ENCODE results near the gene FGF10.

Gene FGF10

DNA sequence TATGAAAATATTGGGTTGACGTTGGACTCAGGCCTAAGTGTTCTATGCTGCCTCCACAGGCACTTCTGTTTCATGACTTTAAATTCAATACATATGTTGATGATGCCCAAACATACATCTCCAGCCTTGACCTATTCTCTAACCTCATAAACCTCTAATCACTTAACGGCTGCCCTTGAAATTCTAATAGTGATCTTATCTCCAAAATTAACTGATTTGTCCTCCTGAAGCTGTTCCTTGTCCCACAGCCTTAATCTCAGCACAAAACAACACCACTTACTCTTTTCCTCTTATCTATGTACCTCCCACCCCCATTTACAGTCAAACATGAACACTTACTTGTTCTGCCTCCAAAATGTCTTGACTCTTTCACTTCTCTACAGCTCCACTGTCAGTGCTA is 43.3 kb downstream of the FGF10 start:
- H3K4me1 ChIP-seq (ENCODE audit: control insufficient read depth, low read depth, low read length) = no peaks in the 10 kb centered on the region
- H3K9me3 ChIP-seq (ENCODE audit: control insufficient read depth, low read depth, low read length) = no peaks in the 10 kb centered on the region
- H3K27ac ChIP-seq (ENCODE audit: low read length) = no peak overlapping the region
- H3K36me3 ChIP-seq (ENCODE audit: control insufficient read depth, low read depth, low read length) = no peaks in the 10 kb centered on the region
- no peak overlapping the region for H3K4me3 ChIP-seq (ENCODE audit: low read length)
- no peak overlapping the region for H3K9ac ChIP-seq (ENCODE audit: low read length)
- no peaks in the 10 kb centered on the region for H3K27me3 ChIP-seq (ENCODE audit: control insufficient read depth, insufficient read depth, low read length)

GRCh38 chr5:44336708-44337107 is 52.5 kb downstream of the FGF10 start:
- no peaks in the 10 kb centered on the region for H3K27me3 ChIP-seq (ENCODE audit: control insufficient read depth, insufficient read depth, low read length)
- no peak overlapping the region for H3K4me3 ChIP-seq (ENCODE audit: low read length)
- H3K27ac ChIP-seq (ENCODE audit: low read length) = no peak overlapping the region
- no peaks in the 10 kb centered on the region for H3K9me3 ChIP-seq (ENCODE audit: control insufficient read depth, low read depth, low read length)
- H3K9ac ChIP-seq (ENCODE audit: low read length) = no peak overlapping the region
- H3K36me3 ChIP-seq (ENCODE audit: control insufficient read depth, low read depth, low read length) = no peaks in the 10 kb centered on the region
- H3K4me1 ChIP-seq (ENCODE audit: control insufficient read depth, low read depth, low read length) = no peaks in the 10 kb centered on the region

DNA sequence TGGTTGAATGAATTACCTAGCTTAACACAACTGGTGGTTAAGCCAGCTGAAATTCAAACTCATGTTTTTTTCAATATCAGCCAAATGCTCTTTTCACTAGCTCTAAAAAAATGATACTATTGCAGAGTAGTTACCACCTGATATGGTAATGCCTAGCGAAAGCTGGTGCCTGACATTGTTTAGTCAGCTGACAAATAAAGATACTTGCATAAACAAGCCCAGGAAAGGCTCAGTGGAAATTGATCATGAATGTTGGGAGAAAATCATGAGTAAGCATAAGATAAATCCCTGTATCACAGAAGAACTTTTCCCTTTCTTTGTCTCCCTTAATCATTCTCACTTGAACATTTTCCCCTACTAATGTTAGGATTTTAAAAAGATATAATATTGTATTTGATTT is 54.6 kb downstream of the FGF10 start:
- no peaks in the 10 kb centered on the region for H3K27me3 ChIP-seq (ENCODE audit: control insufficient read depth, insufficient read depth, low read length)
- H3K4me1 ChIP-seq (ENCODE audit: control insufficient read depth, low read depth, low read length) = no peaks in the 10 kb centered on the region
- no peak overlapping the region for H3K27ac ChIP-seq (ENCODE audit: low read length)
- no peaks in the 10 kb centered on the region for H3K36me3 ChIP-seq (ENCODE audit: control insufficient read depth, low read depth, low read length)
- H3K9ac ChIP-seq (ENCODE audit: low read length) = no peak overlapping the region
- no peak overlapping the region for H3K4me3 ChIP-seq (ENCODE audit: low read length)
- no peaks in the 10 kb centered on the region for H3K9me3 ChIP-seq (ENCODE audit: control insufficient read depth, low read depth, low read length)

DNA sequence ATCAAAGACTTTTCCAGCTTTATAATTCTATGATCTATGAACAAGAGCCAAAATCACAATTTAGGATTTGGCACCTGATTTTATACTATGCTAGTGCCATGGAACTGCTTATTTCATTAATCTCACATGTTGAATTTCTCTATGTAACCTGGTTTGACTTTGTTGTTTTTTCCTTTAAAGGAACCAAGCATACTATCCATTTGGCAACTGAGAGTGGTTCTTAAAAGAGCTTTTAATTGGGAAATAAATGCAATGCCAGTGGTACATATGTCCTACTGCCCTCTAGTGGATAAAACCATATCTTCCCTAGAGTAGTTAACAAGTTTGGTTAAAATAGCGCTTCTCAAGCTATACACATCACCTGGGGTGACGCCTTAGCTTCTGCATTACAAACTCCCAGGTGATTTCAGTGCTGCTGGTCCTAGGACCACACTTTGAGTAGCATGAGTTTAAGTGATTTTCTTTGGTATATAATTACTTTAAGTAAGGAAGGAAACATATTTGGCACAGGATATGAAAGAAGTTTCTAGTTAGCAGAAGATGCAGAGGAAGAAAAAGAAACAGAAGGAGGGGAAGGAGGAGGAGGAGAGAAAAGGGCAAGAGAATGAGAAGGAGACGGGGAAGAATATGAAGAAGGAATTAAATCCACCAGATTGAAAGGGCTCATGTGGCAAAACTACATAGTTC is 56.8 kb downstream of the FGF10 start:
- Histone ChIP-seq H3K4me1 (ENCODE audit: control insufficient read depth, low read depth, low read length) (no peaks in the 10 kb centered on the region), H3K36me3 (ENCODE audit: control insufficient read depth, low read depth, low read length) (no peaks in the 10 kb centered on the region), H3K4me3 (ENCODE audit: low read length) (no peak overlapping the region), H3K27me3 (ENCODE audit: control insufficient read depth, insufficient read depth, low read length) (no peaks in the 10 kb centered on the region), H3K9ac (ENCODE audit: low read length) (no peak overlapping the region), H3K9me3 (ENCODE audit: control insufficient read depth, low read depth, low read length) (no peaks in the 10 kb centered on the region), H3K27ac (ENCODE audit: low read length) (no peak overlapping the region)

DNA sequence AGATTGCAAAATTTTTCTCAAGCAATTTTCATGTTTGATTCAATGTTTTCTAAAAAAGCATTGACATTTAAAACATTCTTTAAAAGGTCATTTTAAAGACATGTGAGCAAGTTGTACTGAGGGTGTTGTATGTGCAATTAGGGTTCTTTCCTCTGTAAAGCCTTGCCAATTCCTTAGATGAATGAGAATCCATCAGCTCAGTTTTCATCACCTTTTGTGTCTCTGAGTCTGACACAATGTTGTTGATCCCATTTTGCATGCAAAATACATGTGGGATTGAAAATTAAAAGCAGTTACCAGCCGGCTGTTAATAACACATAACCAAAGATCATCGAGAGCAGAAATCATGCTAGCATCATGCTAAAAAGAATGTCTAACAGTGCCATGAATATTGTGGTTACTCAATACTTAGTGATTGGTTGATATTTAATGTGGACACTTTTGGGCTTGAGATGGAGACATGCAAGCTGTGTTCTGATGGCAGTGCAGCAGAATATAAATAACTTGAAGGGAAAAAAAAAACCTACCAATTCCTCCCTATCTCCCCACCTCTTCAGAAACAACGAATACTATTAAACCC is 57.7 kb downstream of the FGF10 start:
- H3K27me3 ChIP-seq (ENCODE audit: control insufficient read depth, insufficient read depth, low read length) = no peaks in the 10 kb centered on the region
- H3K4me3 ChIP-seq (ENCODE audit: low read length) = no peak overlapping the region
- H3K27ac ChIP-seq (ENCODE audit: low read length) = no peak overlapping the region
- H3K9me3 ChIP-seq (ENCODE audit: control insufficient read depth, low read depth, low read length) = no peaks in the 10 kb centered on the region
- no peaks in the 10 kb centered on the region for H3K4me1 ChIP-seq (ENCODE audit: control insufficient read depth, low read depth, low read length)
- H3K36me3 ChIP-seq (ENCODE audit: control insufficient read depth, low read depth, low read length) = no peaks in the 10 kb centered on the region
- no peak overlapping the region for H3K9ac ChIP-seq (ENCODE audit: low read length)

DNA sequence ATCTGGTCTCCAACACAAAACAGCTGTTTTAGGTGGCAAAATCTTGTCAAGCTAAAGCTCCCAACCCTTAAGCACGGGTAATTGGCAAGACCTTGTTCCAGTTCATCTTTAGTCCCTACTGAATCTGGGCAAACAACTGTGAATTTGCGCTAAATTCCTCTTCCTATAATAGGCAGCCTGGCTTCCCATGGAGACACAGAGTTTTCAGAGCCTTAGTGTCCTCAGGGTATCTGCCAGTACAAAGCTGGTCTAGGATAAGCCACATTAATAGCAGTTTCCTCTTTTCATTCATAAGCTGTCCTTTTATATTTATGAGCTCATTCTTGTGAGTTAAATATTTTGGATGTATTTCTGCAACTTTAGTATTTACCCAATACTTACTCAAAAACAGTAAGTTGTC is 59.5 kb downstream of the FGF10 start:
- H3K9ac ChIP-seq (ENCODE audit: low read length) = no peak overlapping the region
- no peaks in the 10 kb centered on the region for H3K27me3 ChIP-seq (ENCODE audit: control insufficient read depth, insufficient read depth, low read length)
- H3K9me3 ChIP-seq (ENCODE audit: control insufficient read depth, low read depth, low read length) = no peaks in the 10 kb centered on the region
- H3K4me1 ChIP-seq (ENCODE audit: control insufficient read depth, low read depth, low read length) = no peaks in the 10 kb centered on the region
- no peak overlapping the region for H3K27ac ChIP-seq (ENCODE audit: low read length)
- H3K4me3 ChIP-seq (ENCODE audit: low read length) = no peak overlapping the region
- H3K36me3 ChIP-seq (ENCODE audit: control insufficient read depth, low read depth, low read length) = no peaks in the 10 kb centered on the region

GRCh38 chr5:44321144-44321725 is 68.0 kb downstream of the FGF10 start:
- Histone ChIP-seq H3K9ac (ENCODE audit: low read length) (no peak overlapping the region), H3K27me3 (ENCODE audit: control insufficient read depth, insufficient read depth, low read length) (no peaks in the 10 kb centered on the region), H3K27ac (ENCODE audit: low read length) (no peak overlapping the region), H3K4me1 (ENCODE audit: control insufficient read depth, low read depth, low read length) (no peaks in the 10 kb centered on the region), H3K36me3 (ENCODE audit: control insufficient read depth, low read depth, low read length) (no peaks in the 10 kb centered on the region), H3K4me3 (ENCODE audit: low read length) (no peak overlapping the region), H3K9me3 (ENCODE audit: control insufficient read depth, low read depth, low read length) (peaks cover 4% of the 10 kb centered on the region)

DNA sequence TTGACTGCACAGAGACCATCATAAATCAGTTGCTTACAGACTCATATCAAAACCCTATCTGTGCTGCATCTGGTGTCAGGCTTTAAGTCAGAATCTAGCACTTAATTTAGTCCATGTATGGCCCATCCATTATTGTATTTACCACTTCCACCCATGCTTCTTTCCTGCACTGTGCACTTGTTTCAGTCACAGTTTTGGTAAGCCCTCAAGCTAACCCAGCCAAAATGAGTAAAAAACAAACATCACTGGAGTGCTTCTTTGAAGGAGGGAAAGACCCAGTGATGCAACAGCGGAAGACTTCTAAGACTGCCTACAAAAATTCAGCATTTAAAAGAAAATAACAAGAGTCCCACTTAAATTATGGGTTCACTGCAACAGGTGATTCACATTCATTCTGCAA is 69.0 kb downstream of the FGF10 start:
- Histone ChIP-seq H3K36me3 (ENCODE audit: control insufficient read depth, low read depth, low read length) (no peaks in the 10 kb centered on the region), H3K9ac (ENCODE audit: low read length) (no peak overlapping the region), H3K4me3 (ENCODE audit: low read length) (no peak overlapping the region), H3K27me3 (ENCODE audit: control insufficient read depth, insufficient read depth, low read length) (no peaks in the 10 kb centered on the region), H3K4me1 (ENCODE audit: control insufficient read depth, low read depth, low read length) (peaks cover 2% of the 10 kb centered on the region), H3K27ac (ENCODE audit: low read length) (no peak overlapping the region), H3K9me3 (ENCODE audit: control insufficient read depth, low read depth, low read length) (peaks cover 4% of the 10 kb centered on the region)

DNA sequence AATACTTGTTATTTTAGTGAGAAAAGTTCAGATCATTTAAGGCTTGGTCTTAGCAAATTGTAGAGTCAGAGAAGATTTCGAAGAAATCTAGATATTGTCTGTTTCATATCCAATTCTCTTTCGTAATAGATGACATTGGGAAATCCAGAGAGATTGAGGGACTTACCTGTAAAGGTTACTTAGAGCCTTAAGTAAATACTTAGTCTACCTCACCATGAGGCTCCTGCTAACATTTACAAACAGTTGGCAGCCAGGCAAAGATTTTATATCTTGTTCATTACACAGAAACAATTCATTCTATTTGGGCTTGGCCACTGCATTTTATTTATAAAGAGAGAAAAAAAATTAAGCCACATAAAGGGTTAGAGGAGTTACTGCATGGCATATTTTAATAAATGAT is 70.3 kb downstream of the FGF10 start:
- Histone ChIP-seq H3K36me3 (ENCODE audit: control insufficient read depth, low read depth, low read length) (no peaks in the 10 kb centered on the region), H3K4me1 (ENCODE audit: control insufficient read depth, low read depth, low read length) (peaks cover 9% of the 10 kb centered on the region), H3K9me3 (ENCODE audit: control insufficient read depth, low read depth, low read length) (peaks cover 4% of the 10 kb centered on the region), H3K27ac (ENCODE audit: low read length) (no peak overlapping the region), H3K4me3 (ENCODE audit: low read length) (no peak overlapping the region), H3K27me3 (ENCODE audit: control insufficient read depth, insufficient read depth, low read length) (no peaks in the 10 kb centered on the region), H3K9ac (ENCODE audit: low read length) (no peak overlapping the region)

- Histone ChIP-seq H3K27ac (ENCODE audit: low read length) (no peak overlapping the region), H3K4me3 (ENCODE audit: low read length) (no peak overlapping the region), H3K9ac (ENCODE audit: low read length) (no peak overlapping the region), H3K27me3 (ENCODE audit: control insufficient read depth, insufficient read depth, low read length) (no peaks in the 10 kb centered on the region), H3K9me3 (ENCODE audit: control insufficient read depth, low read depth, low read length) (no peaks in the 10 kb centered on the region), H3K4me1 (ENCODE audit: control insufficient read depth, low read depth, low read length) (peaks cover 9% of the 10 kb centered on the region), H3K36me3 (ENCODE audit: control insufficient read depth, low read depth, low read length) (no peaks in the 10 kb centered on the region)
Measured at GRCh38 chr5:44312374-44312773, 76.8 kb downstream of the FGF10 start.

GRCh38 chr5:44300551-44300950 is 88.7 kb downstream of the FGF10 start:
- Histone ChIP-seq H3K4me1 (ENCODE audit: control insufficient read depth, low read depth, low read length) (no peaks in the 10 kb centered on the region), H3K9ac (ENCODE audit: low read length) (no peak overlapping the region), H3K27me3 (ENCODE audit: control insufficient read depth, insufficient read depth, low read length) (no peaks in the 10 kb centered on the region), H3K9me3 (ENCODE audit: control insufficient read depth, low read depth, low read length) (no peaks in the 10 kb centered on the region), H3K36me3 (ENCODE audit: control insufficient read depth, low read depth, low read length) (no peaks in the 10 kb centered on the region), H3K4me3 (ENCODE audit: low read length) (no peak overlapping the region), H3K27ac (ENCODE audit: low read length) (no peak overlapping the region)

GRCh38 chr5:44299394-44299793 is 89.8 kb downstream of the FGF10 start:
- H3K4me3 ChIP-seq (ENCODE audit: low read length) = no peak overlapping the region
- H3K27me3 ChIP-seq (ENCODE audit: control insufficient read depth, insufficient read depth, low read length) = no peaks in the 10 kb centered on the region
- no peaks in the 10 kb centered on the region for H3K4me1 ChIP-seq (ENCODE audit: control insufficient read depth, low read depth, low read length)
- no peaks in the 10 kb centered on the region for H3K36me3 ChIP-seq (ENCODE audit: control insufficient read depth, low read depth, low read length)
- no peak overlapping the region for H3K9ac ChIP-seq (ENCODE audit: low read length)
- no peak overlapping the region for H3K27ac ChIP-seq (ENCODE audit: low read length)
- H3K9me3 ChIP-seq (ENCODE audit: control insufficient read depth, low read depth, low read length) = no peaks in the 10 kb centered on the region
